NB4 (cell line): Measurements from ENCODE around the gene DNM1L.
"Not testable (repeated sequence)": the region's sequence is repeated elsewhere in the genome, so short reads cannot be mapped to it uniquely, and the experiment has no call there.

ENCODE experiments used
- DNase-seq: peaks from one replicate; pipeline ENCODE4 v3.0.0; 2010; ENCODE audit warnings: low read depth
- H3K4me3 ChIP-seq: one replicate; pipeline ENCODE4 v1.5.1; 2011; ENCODE audit warnings: mild to moderate bottlenecking, low read depth, low read length, moderate library complexity
- MYC ChIP-seq: IDR thresholded peaks from 2 replicates; pipeline ENCODE4 v1.6.1; 2011; ENCODE audit warnings: low read depth, low read length
- POLR2A ChIP-seq: IDR thresholded peaks from 2 replicates; pipeline ENCODE4 v1.6.1; 2011; ENCODE audit warnings: mild to moderate bottlenecking; ENCODE audit not compliant: insufficient read length; ENCODE audit errors: extremely low read depth
- TF ChIP-seq, protein P1 (sequence below): IDR thresholded peaks from 2 replicates; pipeline ENCODE4 v1.6.1; 2011; ENCODE audit warnings: low read depth, low read length
- TF ChIP-seq, protein P2 (sequence below): IDR thresholded peaks from one replicate; pipeline ENCODE4 v1.5.1; 2012; ENCODE audit warnings: low read depth, low read length

Gene DNM1L

DNA sequence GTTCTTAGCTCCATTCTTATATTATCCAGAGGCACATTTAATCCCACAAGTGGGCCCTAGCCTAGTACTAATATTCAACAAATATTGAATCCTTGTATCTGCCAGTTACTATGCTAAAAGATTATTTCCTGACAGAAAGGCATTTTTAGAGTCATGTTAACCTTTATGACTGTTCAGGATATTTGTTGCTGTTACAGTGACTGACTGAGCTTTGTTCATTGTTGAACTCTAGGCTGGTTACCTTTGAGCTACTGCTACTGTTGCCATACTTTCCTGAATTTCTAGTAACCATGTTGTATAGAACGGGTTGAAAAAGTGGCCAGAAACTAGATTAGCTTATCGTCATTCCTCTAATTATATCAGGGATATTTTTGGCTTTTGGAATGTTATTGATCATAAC lies 29.8 kb downstream of the DNM1L start:
- TF ChIP-seq POLR2A (no peak), MYC (no peak)
- TF ChIP-seq, protein P1, sequence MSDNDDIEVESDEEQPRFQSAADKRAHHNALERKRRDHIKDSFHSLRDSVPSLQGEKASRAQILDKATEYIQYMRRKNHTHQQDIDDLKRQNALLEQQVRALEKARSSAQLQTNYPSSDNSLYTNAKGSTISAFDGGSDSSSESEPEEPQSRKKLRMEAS = no peak
- TF ChIP-seq, protein P2, sequence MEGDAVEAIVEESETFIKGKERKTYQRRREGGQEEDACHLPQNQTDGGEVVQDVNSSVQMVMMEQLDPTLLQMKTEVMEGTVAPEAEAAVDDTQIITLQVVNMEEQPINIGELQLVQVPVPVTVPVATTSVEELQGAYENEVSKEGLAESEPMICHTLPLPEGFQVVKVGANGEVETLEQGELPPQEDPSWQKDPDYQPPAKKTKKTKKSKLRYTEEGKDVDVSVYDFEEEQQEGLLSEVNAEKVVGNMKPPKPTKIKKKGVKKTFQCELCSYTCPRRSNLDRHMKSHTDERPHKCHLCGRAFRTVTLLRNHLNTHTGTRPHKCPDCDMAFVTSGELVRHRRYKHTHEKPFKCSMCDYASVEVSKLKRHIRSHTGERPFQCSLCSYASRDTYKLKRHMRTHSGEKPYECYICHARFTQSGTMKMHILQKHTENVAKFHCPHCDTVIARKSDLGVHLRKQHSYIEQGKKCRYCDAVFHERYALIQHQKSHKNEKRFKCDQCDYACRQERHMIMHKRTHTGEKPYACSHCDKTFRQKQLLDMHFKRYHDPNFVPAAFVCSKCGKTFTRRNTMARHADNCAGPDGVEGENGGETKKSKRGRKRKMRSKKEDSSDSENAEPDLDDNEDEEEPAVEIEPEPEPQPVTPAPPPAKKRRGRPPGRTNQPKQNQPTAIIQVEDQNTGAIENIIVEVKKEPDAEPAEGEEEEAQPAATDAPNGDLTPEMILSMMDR = no peak

DNA sequence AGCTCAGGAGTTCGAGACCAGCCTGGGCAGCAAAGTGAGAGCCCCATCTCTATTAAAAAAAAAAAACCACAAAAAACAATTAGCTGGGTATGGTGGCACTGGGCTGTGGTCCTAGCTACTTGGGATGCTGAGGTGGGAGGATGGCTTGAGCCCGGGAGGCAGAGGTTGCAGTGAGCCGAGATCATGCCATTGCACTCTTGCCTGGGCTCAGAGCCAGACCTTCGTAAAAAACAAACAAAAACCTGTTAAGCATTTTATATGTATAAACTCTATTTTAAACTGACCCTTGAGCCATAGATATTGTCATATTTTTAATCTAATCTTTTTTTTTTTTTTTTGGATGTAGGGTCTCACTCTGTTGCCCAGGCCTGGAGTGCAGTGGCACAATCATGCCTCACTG lies 35.7 kb downstream of the DNM1L start:
- H3K4me3 ChIP-seq = no peak overlapping the region
- no peak for DNase-seq
- TF ChIP-seq, protein P2 = no peak
- TF ChIP-seq, protein P1 = no peak
- TF ChIP-seq POLR2A (no peak), MYC (no peak)

More for the DNA sequence above, 29.8 kb downstream of the DNM1L start:
- no peak for DNase-seq
- no peak overlapping the region for H3K4me3 ChIP-seq

DNA sequence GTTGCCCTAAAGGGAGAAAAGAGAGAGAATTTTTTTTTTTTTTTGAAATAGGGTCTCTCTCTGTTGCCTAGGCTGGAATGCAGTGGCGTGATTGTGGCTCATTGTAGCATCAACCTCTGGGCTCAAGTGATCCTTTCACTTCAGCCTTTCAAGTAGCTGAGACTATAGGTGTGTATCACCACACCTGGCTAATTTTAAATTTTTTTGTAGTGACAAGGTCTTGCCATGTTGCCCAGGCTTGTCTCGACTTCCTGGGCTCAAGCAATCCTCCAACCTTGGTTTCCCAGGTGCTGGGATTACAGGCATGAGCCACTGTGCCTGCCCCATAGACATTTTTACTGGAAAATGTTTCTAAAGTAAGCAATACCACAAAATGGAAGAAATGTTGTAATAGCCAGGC lies 39.8 kb downstream of the DNM1L start:
- no peak for DNase-seq
- TF ChIP-seq POLR2A (no peak), MYC (no peak)
- TF ChIP-seq, protein P1 = no peak
- TF ChIP-seq, protein P2 = no peak
- H3K4me3 ChIP-seq = no peak overlapping the region

DNA sequence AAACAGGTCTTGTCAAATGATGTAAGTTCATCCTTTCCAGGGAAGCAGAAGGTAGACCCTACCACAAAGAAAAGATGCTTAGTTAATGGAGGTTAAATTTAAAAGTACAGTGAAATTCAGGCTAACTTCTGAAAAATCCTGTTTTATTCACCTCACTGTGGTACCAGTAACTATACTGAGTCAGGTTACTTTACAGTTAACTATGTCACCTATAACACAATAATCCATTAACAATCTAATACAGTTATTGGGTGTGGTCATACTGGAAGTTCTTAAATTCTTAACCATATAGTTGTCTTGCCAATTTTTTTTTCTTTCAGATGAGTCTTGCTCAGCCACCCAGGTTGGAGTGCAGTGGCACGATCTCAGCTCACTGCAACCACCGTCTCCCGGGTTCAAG lies 46.2 kb downstream of the DNM1L start:
- H3K4me3 ChIP-seq, DNase-seq: not testable (repeated sequence)

DNA sequence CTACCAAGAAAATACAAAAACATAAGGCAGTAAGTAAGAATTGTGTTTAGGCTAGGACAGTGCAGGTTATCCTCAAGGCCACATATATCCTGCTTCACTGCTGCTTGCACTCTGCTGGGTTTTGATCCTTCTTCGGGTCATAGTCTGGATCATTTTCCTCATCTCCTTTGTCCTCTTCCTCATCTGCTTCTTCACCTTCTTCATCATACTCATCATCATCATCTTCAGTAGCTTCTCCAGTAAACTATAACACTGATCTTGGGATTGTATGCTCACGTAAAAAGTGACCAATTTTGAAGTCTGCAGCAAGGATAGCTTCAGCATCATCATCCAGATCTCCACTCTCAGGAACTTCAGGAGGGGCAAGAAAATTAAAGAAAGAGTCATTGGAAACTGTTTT lies 47.2 kb downstream of the DNM1L start:
- H3K4me3 ChIP-seq = no peak overlapping the region
- DNase-seq = no peak
- TF ChIP-seq, protein P1 = no peak
- TF ChIP-seq, protein P2 = no peak
- TF ChIP-seq MYC (no peak), POLR2A (no peak)

DNA sequence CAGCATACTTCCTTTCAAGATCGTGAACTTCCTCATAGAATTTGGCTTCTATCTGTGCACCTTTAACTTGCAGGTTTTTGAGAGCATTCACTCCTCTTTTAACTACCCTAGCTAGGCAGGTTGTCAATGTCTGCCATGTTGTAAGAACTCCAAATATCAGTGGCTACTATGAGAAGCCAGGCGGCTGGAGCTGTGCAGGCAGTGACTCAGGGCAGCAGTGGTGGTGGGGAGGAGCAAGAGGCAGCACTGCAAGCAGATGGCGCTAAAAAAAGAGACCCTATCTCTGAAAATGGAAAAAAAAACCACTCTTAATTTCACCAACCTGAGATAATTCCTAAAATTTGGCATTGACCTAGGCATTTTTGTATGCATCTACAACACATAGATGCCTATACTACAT lies 48.1 kb downstream of the DNM1L start:
- H3K4me3 ChIP-seq = no peak overlapping the region

More for the DNA sequence above, 48.1 kb downstream of the DNM1L start:
- peak; percentile 11 for DNase-seq
- TF ChIP-seq MYC = no peak
- TF ChIP-seq, protein P2 = no peak
